HG03280 (cell line): ENCODE data around the gene PAQR5.

Source experiments
- ATAC-seq: cut with Tn5 transposase; IDR thresholded peaks from one replicate; pipeline ENCODE4 v1.9.1; 2021; ENCODE audit warnings: mild to moderate bottlenecking, moderate library complexity; ENCODE audit not compliant: unreplicated experiment

Gene PAQR5

DNA sequence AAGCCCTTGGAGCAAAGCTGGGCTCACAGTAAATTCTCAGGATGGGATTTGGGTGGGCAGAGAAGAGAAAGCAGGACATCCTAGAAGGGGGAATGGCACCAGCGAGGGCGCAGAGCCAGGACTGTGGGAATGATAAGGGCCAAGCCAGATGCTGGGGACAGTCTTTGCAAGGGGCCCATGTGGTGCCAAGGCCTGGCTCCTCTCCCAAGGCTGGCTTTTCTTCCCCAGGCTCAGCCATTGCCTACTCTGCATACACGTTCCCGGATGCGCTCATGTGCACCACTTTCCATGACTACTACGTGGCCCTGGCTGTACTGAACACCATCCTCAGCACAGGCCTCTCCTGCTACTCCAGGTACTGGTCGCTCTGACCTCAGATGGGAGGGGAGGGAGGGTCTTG, 90.7 kb downstream of the PAQR5 start:
- no peak for ATAC-seq

DNA sequence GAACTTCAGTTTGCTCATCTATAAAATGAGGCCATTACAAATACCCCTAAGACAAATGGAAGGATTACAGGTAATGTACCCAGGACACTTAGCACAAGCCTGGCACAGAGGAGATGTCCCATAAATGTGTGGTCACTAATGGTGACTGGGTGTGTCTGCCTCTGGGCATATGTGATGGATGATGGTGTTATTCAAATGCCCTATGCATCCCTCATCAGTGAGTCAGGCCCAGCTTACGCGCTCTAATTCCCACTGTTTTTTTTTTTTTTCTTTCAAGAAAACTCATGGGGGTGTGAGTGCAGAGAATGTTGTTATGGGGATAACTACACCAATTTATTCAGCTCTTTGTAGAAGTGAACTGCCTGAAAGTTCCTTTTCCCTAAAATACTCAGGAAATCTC, 91.9 kb downstream of the PAQR5 start:
- ATAC-seq = no peak

DNA sequence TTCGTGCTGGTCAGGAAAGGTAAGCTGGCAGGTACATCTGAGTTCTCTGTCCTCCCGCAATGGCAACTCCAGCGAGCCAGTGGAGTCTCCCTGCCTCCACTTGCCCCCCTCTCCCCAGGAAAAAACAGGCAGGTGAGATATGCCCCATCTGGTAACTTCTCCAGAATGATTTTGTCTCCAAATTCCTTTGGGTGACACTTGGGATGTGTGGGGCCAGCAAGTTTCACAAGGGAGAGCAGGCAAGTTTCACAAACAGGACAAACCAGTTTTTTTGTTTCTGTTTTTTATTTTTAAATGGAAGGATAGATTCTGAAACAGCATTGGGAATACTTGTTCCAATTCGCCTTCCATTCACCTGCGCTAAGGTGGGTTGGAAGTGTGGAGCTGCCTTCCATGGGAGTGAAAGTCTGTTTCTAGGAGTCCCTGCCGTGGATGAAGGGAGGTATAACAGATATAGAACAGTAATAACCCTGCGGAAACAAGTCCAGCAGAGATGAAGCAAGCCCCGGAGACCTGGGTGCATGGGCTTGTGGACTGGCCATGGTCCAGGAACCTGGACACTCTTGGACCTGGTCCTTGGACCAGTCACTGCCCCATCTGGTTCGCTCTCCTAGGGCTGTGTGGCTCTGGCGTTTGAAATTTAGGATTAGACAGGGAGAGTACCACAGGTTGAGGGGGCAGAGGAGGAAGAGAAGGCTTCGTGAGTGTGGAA, 92.5 kb downstream of the PAQR5 start:
- no peak for ATAC-seq

DNA sequence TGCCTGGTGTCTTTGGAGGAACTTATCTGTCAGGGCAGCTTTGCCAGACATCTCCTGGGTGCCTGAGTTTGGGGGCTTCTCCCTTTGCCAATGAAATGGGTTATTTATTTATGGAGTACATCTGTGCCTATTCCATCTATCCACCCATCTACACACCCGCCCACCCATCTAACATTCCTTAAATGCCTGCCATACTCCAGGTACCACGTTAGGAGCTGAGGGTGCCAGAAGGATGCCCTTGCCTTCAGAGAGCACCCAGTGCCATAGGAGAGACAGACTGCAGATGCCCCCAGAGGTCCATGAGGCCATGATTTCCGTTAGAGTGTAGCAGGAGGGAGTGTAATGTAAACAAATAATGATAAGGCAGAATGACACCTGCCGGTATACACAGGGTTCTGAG, 93.6 kb downstream of the PAQR5 start:
- no peak for ATAC-seq

DNA sequence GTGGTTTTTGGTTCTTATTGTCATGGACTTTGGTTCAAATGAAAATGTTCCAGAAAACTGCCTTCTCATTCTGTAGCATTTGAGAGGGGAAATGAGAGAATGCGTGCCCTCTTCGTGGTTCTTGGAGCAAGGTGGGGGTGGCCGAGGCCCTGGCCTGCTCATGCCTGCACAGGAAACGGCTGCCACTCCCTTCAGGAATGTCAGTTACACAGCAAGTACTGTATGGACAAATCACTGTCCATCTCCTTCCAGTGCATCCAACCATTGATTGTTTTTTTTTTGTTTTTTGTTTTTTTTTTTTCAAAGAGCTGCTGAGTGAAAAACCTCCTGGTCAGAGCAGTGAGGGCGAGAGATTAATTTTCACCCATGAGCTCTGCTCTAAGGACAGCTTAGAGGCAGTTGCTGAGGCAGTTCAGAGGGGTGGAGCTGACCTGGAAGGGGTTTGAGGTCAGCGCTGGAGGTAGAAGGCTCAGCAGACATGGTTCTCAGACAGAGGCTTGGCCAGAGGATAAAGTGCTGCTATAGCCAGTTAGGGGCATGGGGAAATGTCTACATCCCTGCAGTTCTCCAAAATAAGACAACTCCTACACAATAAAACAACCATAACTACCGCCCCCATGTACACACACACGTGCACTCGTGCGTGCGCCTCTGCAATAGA, 95.2 kb downstream of the PAQR5 start:
- no peak for ATAC-seq

DNA sequence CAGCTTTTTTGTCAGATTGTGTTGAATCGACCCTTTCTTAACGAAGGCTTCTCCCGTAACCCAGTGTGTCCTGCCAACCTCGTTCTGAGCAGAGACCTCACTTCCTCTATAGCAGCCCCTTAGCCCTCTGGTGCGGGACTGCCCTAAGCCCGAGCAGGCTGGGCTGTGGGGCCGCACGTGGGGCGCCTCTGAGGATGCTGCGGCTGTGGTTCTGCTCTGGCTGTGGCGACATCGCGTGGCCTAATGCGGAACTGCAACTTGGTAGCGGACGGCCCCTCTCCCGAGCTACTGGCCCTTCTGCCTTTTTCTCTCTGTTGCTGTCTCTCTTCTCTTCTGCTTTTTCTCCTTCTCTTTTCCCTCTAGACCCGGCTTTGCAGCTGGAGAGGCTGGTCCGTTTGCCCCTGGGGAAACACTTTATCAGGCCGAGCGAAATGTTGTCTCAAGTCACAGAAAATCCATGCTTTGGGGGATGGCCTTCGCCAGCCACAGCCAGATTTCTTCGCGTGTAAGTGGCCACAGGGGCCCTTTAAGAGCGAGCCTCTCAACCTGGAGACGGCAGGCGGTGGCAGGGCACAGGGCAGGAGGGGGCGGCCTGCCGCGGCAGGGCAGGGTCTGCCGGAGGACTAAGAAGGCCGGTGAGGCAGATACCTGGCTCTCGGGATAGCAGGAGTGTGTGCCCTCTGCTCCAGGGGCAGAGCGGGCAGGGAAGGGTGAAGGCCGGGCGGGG, 96.0 kb downstream of the PAQR5 start:
- peak; percentile 57 for ATAC-seq

DNA sequence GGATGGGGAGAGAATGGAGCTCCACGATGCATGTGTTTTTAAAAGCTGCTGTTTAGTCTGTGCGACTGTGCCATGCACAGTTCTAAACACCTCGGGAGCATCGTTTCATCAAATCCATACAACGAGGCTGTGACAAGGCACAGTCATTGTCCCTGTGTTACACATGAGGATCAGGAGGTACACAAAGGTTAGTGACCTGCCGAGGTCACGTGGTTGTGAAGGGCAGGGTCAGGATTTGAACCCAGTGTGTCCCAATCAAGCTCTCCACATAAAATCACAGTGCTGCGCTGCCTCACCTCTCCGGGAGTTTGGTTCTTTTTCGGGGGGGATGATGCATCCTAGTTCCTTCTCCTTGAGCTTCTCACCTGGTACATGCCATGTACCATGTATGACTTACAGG, 96.7 kb downstream of the PAQR5 start:
- no peak for ATAC-seq

DNA sequence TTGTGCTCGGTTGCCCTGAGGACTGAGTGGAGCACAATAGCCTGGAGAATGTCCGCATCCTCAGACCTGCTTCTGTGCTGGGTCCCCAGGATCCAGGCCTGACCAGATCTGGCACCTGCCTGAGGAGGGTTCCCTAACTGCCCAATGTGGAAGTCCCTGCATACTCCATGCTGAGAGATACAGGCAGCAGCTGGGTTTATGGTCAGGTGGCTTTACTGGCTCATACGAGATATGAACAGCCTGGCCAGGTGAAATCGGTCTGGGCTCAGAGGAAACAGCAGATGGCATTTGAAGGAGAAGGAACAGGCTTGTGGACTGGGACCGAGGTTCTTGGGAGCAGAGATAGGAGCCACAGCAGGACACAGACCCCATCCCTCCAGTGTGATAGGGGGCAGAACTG, 97.3 kb downstream of the PAQR5 start:
- no peak for ATAC-seq

DNA sequence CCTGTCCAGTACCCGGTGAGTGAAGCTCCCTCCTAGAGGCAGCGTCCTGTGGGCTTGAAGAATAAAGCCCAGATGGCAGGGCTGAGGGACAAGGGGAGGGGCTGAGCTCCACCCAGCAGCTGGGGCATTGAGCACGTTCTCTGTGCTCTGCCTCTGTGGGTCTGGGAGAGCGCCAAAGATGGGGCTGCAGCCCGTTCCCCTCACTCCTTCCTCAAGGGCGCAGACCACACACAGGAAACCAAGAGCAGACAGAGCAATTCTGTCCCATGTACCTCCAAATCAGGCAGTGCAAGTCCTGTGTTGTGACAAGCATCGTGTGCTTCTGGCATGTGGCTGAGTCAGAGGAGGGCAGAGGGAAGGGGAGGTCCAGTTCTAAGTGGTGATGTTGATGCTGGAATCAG, 99.8 kb downstream of the PAQR5 start:
- no peak for ATAC-seq

DNA sequence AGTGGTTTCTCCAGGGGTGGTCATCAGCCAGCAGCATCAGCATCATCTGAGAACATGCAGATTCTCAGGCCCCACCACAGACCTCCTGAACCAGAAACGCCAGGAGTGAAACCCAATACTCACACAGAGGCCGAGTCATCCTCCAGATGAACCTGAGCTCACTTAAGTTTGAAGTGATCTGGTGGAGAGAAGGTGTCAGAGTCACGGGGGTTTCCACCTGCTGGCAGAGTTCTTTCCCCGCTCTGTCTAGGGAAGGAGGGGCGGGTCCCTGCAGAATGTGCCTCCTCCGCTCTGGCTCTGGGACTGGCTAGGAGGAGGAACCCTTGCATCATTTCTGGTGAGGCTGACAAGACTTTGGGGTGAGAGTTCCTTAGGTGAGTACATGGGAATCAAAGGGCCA, 102.1 kb downstream of the PAQR5 start:
- ATAC-seq = no peak

DNA sequence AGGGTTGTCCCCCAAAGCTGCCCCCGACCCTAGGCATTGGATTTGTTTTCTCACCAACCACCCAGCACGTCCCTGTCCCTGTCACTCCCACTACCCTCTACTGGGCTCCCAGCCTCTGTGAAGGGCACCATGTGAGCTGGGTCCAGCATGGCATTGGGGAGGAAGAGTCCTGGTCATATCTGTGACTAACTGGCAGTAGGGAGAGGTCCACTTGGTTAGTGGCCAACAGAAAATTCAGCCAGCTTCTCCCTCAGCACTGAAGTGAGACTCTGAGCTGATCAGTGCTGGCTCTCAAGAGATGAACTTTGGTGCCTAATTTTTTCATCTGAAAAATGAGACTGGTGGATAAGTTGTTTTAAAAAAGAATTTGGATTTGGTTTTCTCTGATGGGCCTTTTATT, 104.1 kb downstream of the PAQR5 start:
- ATAC-seq = no peak

DNA sequence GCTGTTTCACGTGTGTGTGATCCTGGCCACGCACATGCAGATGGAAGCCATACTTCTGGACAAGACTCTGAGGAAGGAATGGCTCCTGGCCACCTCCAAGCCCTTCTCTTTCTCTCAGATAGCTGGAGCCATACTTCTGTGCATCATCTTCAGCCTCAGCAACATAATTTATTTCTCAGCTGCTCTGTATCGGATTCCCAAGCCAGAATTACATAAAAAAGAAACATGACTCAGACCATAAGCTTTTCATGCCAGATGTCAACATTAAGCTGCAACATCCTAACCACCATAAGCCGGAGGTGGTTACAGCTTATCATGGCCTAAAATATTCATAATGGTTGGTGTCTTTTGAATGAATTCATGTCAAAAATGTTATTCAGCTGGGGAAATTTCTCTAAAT, 104.9 kb downstream of the PAQR5 start:
- no peak for ATAC-seq

DNA sequence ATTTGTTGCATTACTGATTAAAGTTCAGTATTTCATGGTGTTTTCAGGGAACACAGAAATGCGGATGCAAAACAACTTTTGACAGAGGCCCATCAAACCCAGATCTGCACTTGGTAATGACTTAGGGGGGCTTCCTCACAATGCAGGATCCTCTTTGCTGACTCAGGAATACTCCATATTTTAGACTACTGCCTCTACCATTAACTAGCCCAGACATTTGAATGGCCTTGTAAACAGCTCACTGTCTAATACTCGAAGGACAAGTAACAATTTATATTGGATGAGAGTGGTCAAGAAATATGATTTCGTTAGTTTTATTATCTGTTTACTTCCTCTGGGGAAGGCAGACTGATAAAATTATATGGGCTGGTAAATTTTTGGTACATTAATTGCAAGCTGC, 106.4 kb downstream of the PAQR5 start:
- no peak for ATAC-seq

DNA sequence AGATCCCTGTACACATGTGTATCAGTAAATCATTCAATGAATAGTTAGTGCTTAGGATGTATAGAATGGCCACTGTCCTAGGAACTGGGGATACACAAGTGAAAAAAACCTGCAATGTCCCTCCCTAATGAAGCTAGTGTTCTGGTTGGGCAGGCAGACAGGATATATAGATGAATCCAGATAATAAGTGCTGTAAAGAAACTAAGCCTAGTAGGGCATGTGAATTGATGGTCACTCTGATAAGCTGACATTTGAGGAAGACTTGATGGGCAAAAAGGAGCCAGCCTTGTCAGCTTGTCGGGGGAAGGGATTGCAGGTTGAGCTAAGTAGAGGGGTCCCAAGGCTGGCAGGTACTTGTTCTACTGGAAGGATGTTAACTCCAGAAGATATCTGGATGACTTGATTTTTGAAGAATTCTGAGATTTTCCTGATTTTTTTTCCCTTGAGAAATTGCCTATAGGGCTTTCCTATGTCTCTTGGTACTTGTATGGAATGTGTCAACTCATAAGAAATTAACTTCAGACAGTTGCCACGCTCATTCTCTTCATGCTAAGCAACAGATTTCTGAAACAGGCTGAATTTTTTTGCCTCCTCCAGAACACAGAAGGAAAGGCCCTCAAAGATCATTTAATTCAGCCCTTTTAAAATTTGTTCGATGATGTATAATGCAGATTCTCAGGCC, 109.1 kb downstream of the PAQR5 start:
- no peak for ATAC-seq

DNA sequence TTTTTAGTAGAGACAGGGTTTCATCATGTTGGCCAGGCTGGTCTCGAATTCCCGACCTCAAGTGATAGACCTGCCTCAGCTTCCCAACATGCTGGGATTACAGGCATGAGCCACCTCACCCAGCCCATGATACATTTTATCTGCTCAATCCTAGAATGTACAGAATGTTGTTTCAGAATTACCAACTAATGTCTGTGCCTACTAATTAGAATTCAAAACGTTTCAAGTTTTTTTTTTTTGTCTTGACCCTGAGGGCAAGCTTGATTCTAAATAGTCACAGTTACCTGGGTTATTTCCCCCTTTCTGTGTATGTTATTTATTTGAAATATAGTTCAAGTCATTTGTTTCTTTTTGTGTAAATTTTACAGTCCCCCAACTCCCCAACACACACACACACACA, 110.1 kb downstream of the PAQR5 start:
- no peak for ATAC-seq

DNA sequence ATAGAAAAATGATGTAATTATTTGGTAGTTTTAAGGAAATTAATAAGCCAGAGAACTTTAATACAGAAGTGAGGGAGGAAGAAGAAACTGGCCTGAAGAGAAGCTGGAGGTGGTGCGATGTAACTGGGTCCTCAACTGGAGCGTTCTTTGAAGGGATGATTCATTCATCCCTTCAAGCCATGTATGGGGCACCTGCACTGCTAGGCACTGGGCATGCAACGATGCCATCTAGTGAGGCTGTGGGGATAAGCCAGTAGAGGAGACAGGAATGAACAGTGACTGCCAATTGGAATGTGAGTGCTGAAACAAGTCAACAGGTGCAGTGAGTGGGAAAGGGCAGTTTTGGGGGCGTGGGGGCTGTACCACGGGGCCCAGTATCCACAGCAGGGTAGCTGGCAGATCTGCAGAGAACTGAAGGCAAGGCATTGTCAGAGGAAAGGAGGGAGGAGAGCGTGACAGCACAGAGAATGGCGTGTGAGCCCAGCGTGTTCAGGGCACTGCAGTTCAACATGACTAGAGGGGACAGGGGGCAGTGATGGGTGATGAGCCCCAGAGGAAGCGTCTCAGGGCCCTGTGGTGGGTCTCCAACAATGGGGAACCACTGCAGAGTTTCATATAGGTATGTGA, 111.6 kb downstream of the PAQR5 start:
- no peak for ATAC-seq

DNA sequence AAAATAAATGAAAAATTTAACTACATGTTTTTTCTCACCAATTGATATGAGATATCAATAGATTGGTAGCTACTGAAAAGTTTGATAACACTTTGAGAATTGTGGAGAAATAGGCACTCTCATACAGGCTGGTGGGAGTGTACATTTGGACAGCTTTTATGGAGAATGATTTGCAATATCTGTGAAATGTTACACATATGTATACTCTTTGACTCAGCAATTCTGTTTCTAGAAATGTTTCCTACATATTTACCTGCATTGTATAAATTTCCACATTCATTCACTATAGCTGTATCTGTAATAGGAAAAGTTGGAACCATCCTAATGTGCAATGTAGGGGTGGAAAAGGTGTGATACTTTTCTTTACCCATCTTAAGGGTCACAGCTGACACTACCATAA, 113.6 kb downstream of the PAQR5 start:
- no peak for ATAC-seq

DNA sequence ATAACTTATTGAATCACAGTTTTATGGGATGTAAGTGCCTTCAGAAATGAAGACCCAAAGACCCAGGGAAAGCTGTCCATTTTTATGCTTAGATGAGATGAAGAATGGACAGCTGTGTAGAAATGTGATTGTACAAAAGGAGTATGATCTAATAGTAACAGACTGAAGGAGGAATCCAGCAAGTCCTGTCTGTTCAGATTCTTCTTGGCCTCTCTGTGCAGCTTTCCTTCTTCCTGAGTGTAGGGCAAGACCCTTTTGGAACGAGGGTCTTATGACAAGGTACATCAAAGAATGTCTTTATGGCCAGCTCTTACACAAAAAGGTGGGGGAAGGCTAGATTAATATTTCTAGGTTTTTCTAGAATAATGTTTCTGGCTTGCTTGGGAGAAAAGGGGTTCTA, 114.0 kb downstream of the PAQR5 start:
- ATAC-seq = no peak

DNA sequence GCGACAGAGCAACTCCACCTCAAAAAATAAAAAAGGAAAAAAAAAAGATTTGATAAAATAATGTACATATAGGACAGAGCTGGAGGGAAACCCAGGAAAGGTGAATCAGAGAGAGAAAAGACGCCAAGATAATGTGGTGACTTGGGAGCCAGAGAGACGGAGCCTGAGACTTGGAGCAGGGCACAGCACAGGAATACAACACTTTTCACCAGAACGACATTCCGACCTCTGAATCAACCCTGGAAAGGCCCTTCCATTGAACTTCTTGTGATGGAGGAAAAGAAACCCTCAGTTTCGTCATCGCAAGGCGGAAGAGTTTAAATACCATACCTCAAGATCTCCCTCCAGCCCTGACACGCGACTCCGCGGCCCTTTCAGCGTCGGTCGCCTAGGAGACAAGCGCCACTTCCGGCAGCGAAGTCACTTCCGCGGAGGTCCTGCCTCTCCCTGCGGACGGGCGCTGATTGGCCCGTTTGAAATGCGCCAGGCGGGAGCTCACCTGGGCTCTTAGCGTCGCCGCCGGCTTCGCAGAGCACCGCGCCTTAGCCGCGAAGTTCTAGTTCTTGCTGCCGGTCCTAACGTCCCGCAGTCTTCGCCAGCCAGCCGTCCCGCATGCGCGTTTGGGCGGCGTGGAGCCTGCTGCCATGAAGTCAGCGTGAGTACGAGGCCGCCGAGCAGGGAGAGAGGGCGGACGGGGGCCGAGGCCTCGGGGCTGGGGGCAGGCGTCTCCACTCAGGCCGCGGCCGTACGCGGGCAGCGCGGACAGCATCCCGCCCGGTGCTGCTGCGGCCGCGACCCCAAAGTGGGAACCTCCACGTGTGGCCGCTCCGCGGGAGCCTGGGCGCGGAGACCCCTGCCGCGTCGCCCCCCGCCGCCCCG, 115.3 kb downstream of the PAQR5 start, which contains the start of gene KIF23:
Gene KIF23 (plus strand): TSS at position 528 of the 879 bp plus-strand sequence. CDS start 117 bp downstream, at position 645.
- peak; percentile 92 for ATAC-seq

DNA sequence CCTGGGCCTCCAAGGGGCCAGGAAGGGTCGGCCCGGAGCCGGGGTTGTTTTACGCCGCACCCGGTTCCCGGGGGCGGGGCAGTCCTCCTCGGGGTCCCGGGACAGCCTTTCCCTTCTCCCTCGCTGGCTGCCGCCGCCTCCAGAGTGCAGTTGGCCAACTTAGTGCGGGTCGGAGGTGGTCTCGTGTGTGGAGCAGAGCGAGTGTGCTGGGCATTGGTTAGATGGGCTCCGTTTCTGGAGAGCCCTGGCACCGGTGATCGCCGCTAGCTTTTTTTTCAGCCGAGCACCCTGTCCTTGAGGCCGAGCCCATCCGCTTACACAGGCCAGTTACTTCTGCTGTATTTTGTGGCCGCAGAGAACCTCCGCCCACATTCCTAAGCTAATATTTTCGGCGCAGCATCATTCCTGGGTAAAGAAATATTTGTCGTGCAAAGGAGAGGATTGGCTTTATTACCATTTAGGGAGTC, 116.0 kb downstream of the PAQR5 start:
- peak; percentile 20 for ATAC-seq
